Ishikawa (cell line): ENCODE results near the gene MFSD6L.

Experiments
- CEBPB ChIP-seq: IDR thresholded peaks from 2 replicates; pipeline ENCODE4 v1.6.1; 2012
- CREB1 ChIP-seq: IDR thresholded peaks from 2 replicates; pipeline ENCODE4 v1.6.1; 2012; ENCODE audit warnings: low read depth
- EGR1 ChIP-seq: IDR thresholded peaks from 2 replicates; pipeline ENCODE4 v1.6.1; 2012
- EP300 ChIP-seq: IDR thresholded peaks from 2 replicates; pipeline ENCODE4 v1.6.1; 2012; ENCODE audit warnings: borderline replicate concordance
- FOXM1 ChIP-seq: IDR thresholded peaks from 2 replicates; pipeline ENCODE4 v1.6.1; 2012; ENCODE audit warnings: low read depth, borderline replicate concordance
- MAX ChIP-seq: IDR thresholded peaks from 2 replicates; pipeline ENCODE4 v1.6.1; 2012
- NFIC ChIP-seq: IDR thresholded peaks from 2 replicates; pipeline ENCODE4 v1.6.1; 2012
- RAD21 ChIP-seq: IDR thresholded peaks from 2 replicates; pipeline ENCODE4 v1.6.1; 2012; ENCODE audit warnings: low read depth
- REST ChIP-seq: IDR thresholded peaks from 2 replicates; pipeline ENCODE4 v1.6.1; 2012; ENCODE audit warnings: low read depth, mild to moderate bottlenecking
- TAF1 ChIP-seq: IDR thresholded peaks from 2 replicates; pipeline ENCODE4 v1.6.1; 2012; ENCODE audit warnings: low read depth, mild to moderate bottlenecking
- TCF12 ChIP-seq: IDR thresholded peaks from 2 replicates; pipeline ENCODE4 v1.6.1; 2012; ENCODE audit warnings: low read depth
- TEAD4 ChIP-seq: IDR thresholded peaks from 2 replicates; pipeline ENCODE4 v1.6.1; 2012
- USF1 ChIP-seq: IDR thresholded peaks from 2 replicates; pipeline ENCODE4 v1.6.1; 2012
- YY1 ChIP-seq: IDR thresholded peaks from 2 replicates; pipeline ENCODE4 v1.6.1; 2012; ENCODE audit warnings: low read depth
- ZBTB7A ChIP-seq: IDR thresholded peaks from 2 replicates; pipeline ENCODE4 v1.6.1; 2012; ENCODE audit warnings: low read depth

Gene MFSD6L

GRCh38 chr17:8818654-8819330, 19.6 kb upstream of the MFSD6L start:
- no peak for TF ChIP-seq CEBPB
- TF ChIP-seq CREB1: no peak
- no peak for TF ChIP-seq YY1
- TF ChIP-seq EGR1: no peak
- no peak for TF ChIP-seq USF1
- no peak for TF ChIP-seq TAF1
- no peak for TF ChIP-seq REST

GRCh38 chr17:8818047-8818446, 18.9 kb upstream of the MFSD6L start:
- TF ChIP-seq TAF1 (no peak), USF1 (no peak), FOXM1 (no peak), RAD21 (no peak), TEAD4 (no peak), EGR1 (no peak), TCF12 (no peak), EP300 (no peak), YY1 (no peak), REST (no peak), NFIC (no peak), CREB1 (no peak), CEBPB (no peak), MAX (no peak), ZBTB7A (no peak)

GRCh38 chr17:8806926-8807550, 7.9 kb upstream of the MFSD6L start:
- TF ChIP-seq TCF12 (no peak), TEAD4 (no peak), EP300 (no peak), NFIC (no peak), CREB1 (no peak), RAD21 (no peak), YY1 (no peak), CEBPB (no peak), REST (no peak), MAX (no peak), ZBTB7A (no peak), TAF1 (no peak), USF1 (no peak), FOXM1 (no peak), EGR1 (no peak)
